GM11168 (cell line): ENCODE measurements around the gene TARS1.
"Not testable (repeated sequence)": the region's sequence is repeated elsewhere in the genome, so short reads cannot be mapped to it uniquely, and the experiment has no call there.

ENCODE experiments used
- in situ Hi-C: fragments of 300-500 bp; cut with MboI; formaldehyde crosslinking; loops from one replicate; pipeline ENCODE4 v1.12.0; 2022; ENCODE audit warnings: low sequenced_read_pairs; ENCODE audit not compliant: unreplicated experiment

The TARS1 gene

GRCh38 chr5:33475706-33476105, 34.9 kb downstream of the TARS1 start:
- in situ Hi-C loops = no loop called here

- in situ Hi-C loops = no loop called here
Measured at GRCh38 chr5:33476992-33477391, 36.2 kb downstream of the TARS1 start.

- in situ Hi-C loops = no loop called here
Measured at GRCh38 chr5:33477816-33478215, 37.1 kb downstream of the TARS1 start.

DNA sequence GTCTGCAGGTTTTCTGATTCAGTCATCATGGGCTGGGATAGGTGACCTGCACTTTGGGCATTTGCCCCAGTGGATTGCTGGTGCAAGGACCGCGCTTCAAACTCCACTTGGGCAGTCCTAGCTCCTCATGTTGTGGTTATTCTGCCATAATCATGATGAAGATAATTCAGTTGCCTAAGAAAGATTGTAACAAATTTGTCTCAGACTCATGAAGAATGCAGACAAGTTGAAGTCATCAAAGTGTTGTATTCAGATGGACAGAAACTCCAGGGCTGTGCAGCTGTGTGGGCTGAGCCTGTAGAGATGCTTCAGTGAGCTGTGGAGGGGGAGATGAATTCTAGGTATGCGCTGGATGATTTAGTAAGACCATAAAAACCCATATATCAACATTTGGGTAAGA, 38.5 kb downstream of the TARS1 start:
- in situ Hi-C loops = no loop called here

DNA sequence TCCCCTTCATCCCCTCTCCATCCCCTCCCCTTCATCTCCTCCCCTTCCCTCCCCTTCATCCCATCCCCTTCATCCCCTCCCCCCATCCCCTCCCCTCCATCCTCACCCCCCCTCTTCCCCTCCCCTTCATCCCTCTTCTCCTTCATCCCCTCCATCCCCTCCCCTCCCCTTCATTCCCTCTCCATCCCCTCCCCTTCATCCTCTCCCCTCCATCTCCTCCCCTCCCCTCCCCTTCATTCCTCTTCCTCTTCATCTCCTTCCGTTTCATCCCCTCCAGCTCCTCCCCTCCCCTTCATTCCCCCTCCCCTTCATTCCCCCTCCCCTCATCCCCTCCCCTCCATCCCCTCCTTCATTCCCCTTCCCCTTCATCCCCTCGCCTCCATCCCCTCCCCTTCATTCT, 40.1 kb downstream of the TARS1 start:
- in situ Hi-C loops = no loop called here

- in situ Hi-C loops = no loop called here
Measured at GRCh38 chr5:33482335-33482734, 41.6 kb downstream of the TARS1 start.

GRCh38 chr5:33487236-33487635, 46.5 kb downstream of the TARS1 start:
- in situ Hi-C loops = no loop called here

- in situ Hi-C loops = no loop called here
Measured at GRCh38 chr5:33488558-33489355, 48.0 kb downstream of the TARS1 start.

GRCh38 chr5:33489481-33490067, 48.8 kb downstream of the TARS1 start:
- in situ Hi-C loops = no loop called here

GRCh38 chr5:33490071-33490665, 49.4 kb downstream of the TARS1 start:
- in situ Hi-C loops = no loop called here

DNA sequence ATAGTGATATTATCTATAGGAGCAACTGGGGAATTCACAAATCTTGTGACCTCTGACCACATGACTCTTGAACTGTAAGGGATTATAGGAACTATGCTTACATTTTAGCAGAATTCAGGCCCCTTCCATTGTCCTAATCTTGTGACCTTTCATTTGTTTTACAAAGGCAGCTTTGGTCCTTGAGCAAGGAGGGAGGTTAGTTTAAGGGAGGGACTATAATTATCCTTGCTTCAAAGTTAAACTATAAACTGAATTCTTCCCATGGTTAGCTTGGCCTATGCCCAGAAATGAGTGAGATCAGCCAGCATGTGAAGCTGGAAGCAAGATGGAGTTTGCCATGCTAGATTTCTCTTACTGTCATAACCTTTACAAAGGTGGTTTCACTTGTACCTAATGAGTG, 51.2 kb downstream of the TARS1 start:
- in situ Hi-C loops = no loop called here

DNA sequence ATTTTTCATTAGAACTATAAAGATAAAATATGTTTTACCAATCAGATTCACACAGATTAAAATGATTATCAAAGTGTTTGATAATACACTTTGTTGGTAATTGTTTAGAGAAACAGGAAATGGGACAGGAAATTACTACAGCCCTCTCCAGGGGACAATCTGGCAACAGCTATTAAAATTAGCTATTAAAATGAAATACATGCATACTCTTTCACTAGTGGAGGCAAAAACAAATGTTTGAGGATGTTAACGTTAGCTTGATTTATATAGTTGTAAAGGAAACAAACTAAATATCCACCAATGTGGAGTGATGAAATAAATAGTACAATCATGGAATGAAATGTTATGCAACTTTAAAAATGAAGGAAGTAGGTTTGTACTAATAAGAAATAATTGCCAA, 53.7 kb downstream of the TARS1 start:
- in situ Hi-C loops = no loop called here

GRCh38 chr5:33501260-33501659, 60.5 kb downstream of the TARS1 start:
- in situ Hi-C loops = no loop called here

DNA sequence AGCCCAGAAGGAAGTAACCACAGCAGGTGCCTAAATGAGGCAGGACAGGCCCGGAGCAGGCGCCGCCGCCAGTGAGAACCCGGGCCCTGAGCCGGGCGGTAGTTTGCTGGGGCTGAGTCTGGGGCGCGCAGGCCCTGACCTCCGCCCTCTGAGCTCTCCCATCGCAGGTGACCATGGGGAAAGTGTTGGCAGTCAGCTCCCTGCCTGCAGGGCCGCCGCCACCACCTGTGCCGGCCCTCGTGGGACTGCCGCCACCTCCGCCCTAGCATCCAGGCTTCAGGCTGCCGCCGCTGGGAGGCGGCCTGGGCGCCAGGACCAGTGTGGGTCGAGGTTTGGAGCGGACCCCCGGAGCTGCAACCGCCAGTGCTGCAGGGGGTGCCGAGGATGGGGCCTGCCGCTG, 61.1 kb downstream of the TARS1 start:
- in situ Hi-C loops = no loop called here

DNA sequence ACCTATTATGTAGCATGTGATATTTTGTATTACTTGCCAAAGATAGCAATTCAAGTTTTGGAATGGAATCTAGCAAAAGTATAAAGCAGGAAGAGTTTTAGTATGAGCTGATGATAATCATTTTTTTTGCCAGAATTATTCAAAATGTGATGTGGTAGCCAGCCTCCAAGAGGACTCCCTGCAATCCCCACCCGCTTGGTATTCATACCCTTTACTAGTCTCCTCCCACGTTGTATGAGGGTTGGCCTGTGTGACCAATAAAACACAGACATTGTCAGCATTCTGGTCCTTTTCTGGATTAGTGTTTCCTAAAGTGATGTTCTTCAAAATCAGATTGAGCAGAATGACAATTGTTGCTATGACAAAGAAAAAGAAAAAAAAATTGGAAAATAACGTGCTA, 63.8 kb downstream of the TARS1 start:
- in situ Hi-C loops = no loop called here

DNA sequence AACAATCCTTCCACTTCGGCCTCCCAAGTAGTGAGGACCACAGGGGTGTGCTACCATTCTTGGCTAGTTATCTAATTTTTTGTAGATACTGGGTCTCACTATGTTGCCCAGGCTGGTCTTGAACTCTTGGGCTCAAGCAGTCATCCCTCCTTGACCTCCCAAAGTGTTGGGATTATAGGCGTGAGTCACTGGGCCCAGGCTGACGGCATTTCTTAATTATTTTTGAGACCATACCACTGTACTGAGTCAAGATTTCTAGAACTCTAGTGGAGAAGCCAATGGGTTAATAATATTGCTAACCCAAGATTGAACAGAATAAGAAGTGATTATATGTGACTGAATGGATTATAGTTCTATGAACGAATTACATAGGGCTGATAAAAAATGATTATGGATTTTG, 66.7 kb downstream of the TARS1 start:
- in situ Hi-C loops = no loop called here

DNA sequence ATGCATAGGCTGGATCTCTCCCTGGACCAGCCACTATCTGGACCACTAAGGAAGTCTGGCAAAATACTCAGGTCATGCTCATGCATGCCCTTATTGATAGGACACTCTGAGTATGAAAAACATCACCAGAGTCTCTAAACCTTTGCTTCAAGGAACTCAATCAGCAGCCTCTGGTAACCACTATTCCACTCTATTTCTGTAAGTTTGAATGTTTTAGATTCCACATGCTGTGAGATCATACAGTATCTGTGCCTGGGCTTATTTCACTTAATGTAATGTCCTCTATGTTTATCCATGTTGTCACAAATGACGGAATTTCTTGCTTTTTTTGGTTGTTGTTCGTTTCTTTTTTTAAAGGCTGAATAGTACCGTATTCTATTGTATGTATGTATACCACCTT, 68.3 kb downstream of the TARS1 start:
- in situ Hi-C loops = no loop called here

DNA sequence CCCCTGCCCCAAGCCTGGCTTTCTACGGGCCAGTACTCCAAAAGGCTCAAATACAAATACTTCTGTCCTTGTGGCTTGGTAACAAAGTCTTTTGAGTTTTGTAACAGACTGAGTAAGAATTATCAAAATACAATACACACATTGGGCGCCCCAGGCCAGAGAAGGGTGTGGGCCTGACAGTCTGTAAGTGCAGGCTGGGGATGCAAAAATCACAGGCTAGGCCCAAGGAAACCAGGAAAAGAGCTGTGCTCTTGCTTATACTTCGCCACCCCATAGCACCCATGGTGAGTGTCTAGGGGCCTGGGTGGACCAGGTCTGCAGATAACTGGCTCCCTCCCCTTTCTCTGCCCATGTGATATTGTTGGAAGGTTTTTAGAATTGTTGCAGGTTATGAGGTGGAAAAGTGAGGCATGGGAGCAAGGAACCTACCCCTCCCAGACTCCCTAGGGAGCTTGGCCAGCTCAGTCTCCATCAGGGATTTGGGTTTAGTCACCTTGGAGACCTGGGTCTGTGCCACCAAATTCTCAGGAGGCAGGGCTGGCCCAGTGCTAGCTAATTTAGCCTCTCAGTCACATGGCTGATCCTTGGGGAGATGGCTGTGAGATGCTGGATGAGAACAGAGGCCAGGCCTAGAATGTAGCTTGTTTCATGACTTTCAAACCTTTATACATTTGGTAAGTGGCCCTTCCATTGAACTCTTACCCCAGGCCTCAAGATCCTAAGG, 72.9 kb downstream of the TARS1 start:
- in situ Hi-C loops = no loop called here

- in situ Hi-C loops = not testable (repeated sequence)
Measured at GRCh38 chr5:33515366-33515765, 74.6 kb downstream of the TARS1 start.

- in situ Hi-C loops = no loop called here
Measured at GRCh38 chr5:33516421-33516820, 75.7 kb downstream of the TARS1 start.
